GM20431 (cell line): Measurements from ENCODE around the gene LAP3.
"Not testable (repeated sequence)": the region's sequence is repeated elsewhere in the genome, so short reads cannot be mapped to it uniquely, and the experiment has no call there.

Source experiments
- in situ Hi-C: fragments of 300-500 bp; cut with MseI, MboI; formaldehyde crosslinking; loops from one replicate; pipeline ENCODE4 v1.15.0; 2020; ENCODE audit warnings: low sequenced_read_pairs; ENCODE audit not compliant: unreplicated experiment

The LAP3 gene

GRCh38 chr4:17576932-17577664, at the start of gene LAP3:
Gene LAP3, plus strand, starts transcription at chr4:17577198. Its CDS starts 268 bp downstream, at chr4:17577466.
- in situ Hi-C loops = no loop called here

- in situ Hi-C loops = no loop called here
Observed at GRCh38 chr4:17528551-17529165, 48.3 kb upstream of the LAP3 start.

- in situ Hi-C loops = no loop called here
Observed at GRCh38 chr4:17531538-17532285, 45.3 kb upstream of the LAP3 start.

GRCh38 chr4:17534705-17535104, 42.3 kb upstream of the LAP3 start:
- in situ Hi-C loops = no loop called here

GRCh38 chr4:17535242-17535641, 41.8 kb upstream of the LAP3 start:
- in situ Hi-C loops = no loop called here

GRCh38 chr4:17535906-17536305, 41.1 kb upstream of the LAP3 start:
- in situ Hi-C loops = no loop called here

- in situ Hi-C loops = not testable (repeated sequence)
Observed at GRCh38 chr4:17537060-17537459, 39.9 kb upstream of the LAP3 start.

- in situ Hi-C loops = loop anchor here (10.0 kb wide), 1 partner anchor 91 kb away; no protein-coding TSS in a partner anchor
Observed at GRCh38 chr4:17544205-17544604, 32.8 kb upstream of the LAP3 start.

GRCh38 chr4:17544831-17545234, 32.2 kb upstream of the LAP3 start:
- in situ Hi-C loops = loop anchor here (10.0 kb wide), 1 partner anchor 90 kb away; no protein-coding TSS in a partner anchor

- in situ Hi-C loops = loop anchor here (10.0 kb wide), 1 partner anchor 89 kb away; no protein-coding TSS in a partner anchor
Observed at GRCh38 chr4:17545374-17546140, 31.4 kb upstream of the LAP3 start.

GRCh38 chr4:17546222-17546621, 30.8 kb upstream of the LAP3 start:
- in situ Hi-C loops = loop anchor here (10.0 kb wide), 1 partner anchor 89 kb away; no protein-coding TSS in a partner anchor

GRCh38 chr4:17546678-17547077, 30.3 kb upstream of the LAP3 start:
- in situ Hi-C loops = loop anchor here (10.0 kb wide), 1 partner anchor 88 kb away; no protein-coding TSS in a partner anchor

GRCh38 chr4:17550549-17550948, 26.4 kb upstream of the LAP3 start:
- in situ Hi-C loops = loop anchor here (25.0 kb wide), 2 partner anchors 262 to 1037 kb away; partner anchors contain the start of genes DCAF16 and NCAPG

GRCh38 chr4:17552427-17552826, 24.6 kb upstream of the LAP3 start:
- in situ Hi-C loops = loop anchor here (25.0 kb wide), 2 partner anchors 260 to 1035 kb away; partner anchors contain the start of genes DCAF16 and NCAPG

GRCh38 chr4:17554568-17554967, 22.4 kb upstream of the LAP3 start:
- in situ Hi-C loops = loop anchor here (25.0 kb wide), 2 partner anchors 258 to 1033 kb away; partner anchors contain the start of genes DCAF16 and NCAPG

- in situ Hi-C loops = loop anchor here (25.0 kb wide), 2 partner anchors 256 to 1031 kb away; partner anchors contain the start of genes DCAF16 and NCAPG
Observed at GRCh38 chr4:17556498-17556897, 20.5 kb upstream of the LAP3 start.

- in situ Hi-C loops = loop anchor here (25.0 kb wide), 2 partner anchors 254 to 1029 kb away; partner anchors contain the start of genes DCAF16 and NCAPG
Observed at GRCh38 chr4:17557880-17558279, 19.1 kb upstream of the LAP3 start.

GRCh38 chr4:17558941-17559708, 17.9 kb upstream of the LAP3 start:
- in situ Hi-C loops = loop anchor here (25.0 kb wide), 2 partner anchors 253 to 1028 kb away; partner anchors contain the start of genes DCAF16 and NCAPG

- in situ Hi-C loops = loop anchor here (25.0 kb wide), 2 partner anchors 253 to 1028 kb away; partner anchors contain the start of genes DCAF16 and NCAPG
Observed at GRCh38 chr4:17559709-17560048, 17.3 kb upstream of the LAP3 start.
